COLO668 (cell line): ENCODE measurements around the gene UNCX.

Experiments used
- DNase-seq: peaks from one replicate; lab custom pipeline; 2025; ENCODE audit not compliant: unreplicated experiment; lab: John Stamatoyannopoulos, UW

The UNCX gene

GRCh38 chr7:1214516-1214915, 18.2 kb upstream of the UNCX start:
- DNase-seq: no peak

- no peak for DNase-seq
Observed at GRCh38 chr7:1218541-1219165, 14.0 kb upstream of the UNCX start.

DNA sequence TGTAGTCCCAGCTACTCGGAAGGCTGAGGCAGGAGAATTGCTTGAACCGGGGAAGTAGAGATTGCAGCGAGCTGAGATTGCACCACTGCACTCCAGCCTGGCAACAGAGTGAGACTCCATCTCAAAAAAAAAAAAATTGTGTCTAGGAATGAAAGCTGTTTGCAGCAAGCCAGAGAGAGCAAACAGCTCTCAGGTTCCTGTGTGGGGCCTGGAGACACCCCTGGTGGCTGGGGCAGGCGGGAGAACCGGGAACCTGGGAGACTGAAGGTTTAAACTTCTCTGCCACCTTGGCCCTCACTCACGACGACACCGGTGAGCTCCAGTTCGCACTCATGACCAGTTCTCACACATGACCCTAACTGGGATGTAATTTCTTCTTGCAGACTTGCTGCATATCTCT, 13.2 kb upstream of the UNCX start:
- no peak for DNase-seq

- DNase-seq: no peak
Observed at GRCh38 chr7:1220000-1220726, 12.5 kb upstream of the UNCX start.

GRCh38 chr7:1220977-1221745, 11.5 kb upstream of the UNCX start:
- DNase-seq: no peak

- DNase-seq: peak; percentile 35
Observed at GRCh38 chr7:1223196-1223981, 9.3 kb upstream of the UNCX start.

- DNase-seq: peak; percentile 26
Observed at GRCh38 chr7:1224086-1224716, 8.5 kb upstream of the UNCX start.

DNA sequence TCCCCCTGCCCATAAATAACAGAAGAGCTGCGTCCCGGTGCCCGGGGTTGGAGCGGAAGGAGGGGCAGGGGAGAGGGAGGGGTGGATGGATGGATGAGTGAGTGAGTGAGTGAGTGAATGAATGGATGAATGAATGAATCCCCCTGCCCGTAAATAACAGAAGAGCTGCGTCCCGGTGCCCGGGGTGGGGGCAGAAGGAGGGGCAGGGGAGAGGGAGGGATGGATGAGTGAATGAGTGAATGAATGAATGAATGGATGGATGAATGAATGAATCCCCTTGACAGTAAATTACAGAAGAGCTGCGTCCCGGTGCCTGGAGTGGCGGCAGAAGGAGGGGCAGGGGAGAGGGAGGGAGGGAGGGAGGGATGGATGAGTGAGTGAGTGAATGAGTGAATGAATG, 7.6 kb upstream of the UNCX start:
- DNase-seq: no peak

- peak; percentile 47 for DNase-seq
Observed at GRCh38 chr7:1225441-1226185, 7.1 kb upstream of the UNCX start.

DNA sequence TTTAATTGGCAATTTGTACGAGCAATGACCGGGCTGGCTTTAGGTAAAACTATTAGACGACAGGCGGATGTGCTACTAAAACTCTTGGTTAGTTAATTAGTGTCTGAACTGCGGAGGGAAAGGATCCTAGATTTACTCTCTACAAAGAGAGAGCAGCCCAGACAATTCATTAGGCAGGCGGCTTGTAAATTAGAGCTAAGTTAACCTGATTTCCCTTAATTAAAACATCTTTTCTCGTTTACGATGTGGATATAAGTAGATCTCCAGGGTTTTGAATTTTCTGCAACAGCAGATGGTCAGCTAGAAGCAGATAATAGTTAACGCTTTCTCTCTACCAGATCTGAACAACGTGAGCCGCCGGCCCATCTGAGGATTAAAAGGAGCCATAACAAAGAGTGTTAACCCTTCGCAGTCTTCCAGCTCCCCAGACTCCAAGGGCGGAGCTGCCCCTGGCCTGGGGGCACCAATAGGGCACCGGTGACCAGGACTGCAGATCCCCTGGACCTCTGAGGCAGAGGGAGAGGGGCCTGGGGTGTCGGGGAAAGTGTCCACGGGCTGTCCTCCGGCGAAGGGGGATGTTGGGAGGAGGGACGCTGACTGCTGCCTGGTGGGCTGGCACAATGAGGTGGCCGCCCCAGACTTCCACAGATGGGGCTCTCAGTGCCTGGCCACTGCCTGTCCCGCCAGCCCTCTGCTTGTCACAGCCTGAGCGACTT, 6.3 kb upstream of the UNCX start:
- DNase-seq: no peak

DNA sequence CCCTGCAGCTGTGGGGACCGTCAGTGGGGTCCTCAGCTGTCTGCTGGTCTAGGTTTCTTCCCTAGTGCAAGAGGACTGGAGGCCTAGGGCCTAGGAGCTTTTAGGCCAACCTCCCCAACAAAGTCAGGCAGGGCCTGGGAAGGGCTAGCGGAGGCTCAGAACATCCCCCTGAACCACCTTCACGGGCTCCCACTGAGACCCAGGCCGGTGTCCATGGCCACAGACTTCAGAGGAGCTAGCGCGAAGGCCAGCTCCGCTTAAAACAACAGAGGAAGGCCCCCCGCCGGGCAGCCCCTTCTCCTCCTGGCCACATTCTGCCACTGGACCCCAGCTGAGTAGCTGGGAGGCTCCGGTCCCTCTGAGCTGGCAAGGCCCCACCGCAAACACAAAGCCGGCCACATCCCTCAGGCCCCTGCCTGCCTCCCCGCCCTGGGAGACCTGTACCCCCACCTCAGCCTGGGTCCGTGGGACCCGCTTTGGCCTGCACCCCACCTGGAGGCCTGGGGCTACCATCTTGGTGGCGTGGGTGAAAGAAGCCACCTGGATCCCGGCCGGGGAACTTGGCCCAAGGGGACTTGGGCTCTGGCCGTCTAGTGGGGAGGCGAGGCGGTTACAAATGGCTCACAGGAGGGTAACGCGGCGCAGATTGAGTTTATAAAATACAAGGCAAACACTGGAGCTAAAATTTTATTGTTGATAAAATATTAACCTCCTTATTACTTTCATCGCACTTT, 5.4 kb upstream of the UNCX start:
- DNase-seq: no peak

DNA sequence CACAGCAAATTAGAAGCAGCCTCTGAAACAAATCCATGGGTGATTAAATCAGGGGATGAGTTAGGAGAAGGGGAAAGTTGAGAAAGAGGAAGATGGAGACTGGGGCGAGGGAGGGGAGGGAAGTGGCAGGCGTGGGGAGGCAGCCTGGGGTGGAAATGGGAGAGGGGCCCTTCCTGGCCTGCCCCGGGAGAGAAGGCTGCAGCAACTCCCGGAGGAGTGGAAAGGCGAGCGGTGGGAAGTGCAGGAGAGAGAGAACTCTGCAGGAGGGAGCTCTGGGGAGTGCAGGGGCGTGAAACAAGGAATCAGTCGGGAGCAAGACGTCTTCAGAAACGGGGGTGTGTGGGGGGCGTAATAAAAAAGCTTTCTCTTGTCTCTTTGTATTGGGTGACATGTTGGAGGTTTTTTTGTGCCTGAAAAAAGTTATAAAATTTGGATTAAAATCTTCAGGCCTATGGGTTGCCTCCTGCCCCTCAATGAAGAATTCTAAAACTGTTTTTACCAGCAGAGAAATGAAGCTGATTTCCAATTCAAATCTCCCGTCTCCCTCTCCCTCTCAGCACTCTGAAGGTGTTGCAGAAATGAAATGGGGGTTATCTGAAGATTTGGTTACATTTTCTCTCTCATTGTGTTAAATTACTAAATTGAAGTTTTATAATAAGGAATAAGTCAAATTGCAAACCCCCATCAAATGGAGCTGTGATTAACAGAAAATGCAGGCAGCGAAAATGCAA, 4.7 kb upstream of the UNCX start:
- no peak for DNase-seq

DNA sequence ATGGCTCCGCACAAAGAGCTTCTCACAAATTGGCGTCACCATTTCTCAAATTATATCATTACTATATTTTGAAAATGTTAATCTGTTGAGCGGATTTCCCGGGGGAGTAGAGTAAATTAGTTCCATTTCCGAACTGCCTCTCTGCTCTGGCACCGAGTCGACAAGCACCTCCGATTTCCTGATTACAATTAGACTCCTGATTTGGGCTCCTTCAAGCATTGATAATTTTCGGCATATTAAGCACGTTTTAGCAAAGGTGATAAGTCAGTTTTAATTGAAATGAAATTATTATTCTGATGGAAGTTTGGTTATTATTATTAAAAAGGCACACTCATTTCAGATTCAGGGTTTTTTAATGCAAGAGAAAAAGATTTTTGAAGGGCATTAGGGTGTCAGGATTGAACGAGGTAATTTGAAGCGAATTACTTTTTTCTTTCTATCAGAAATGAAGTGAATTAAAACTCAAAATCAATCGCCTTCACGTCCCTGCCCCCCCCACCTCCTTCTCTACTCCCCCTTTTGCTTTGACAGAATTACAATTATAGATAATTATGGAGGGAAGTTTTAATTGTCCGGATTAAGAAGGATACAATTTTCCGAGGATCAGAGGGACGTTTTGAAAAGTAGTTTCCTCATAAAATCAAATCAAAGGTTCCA, 4.0 kb upstream of the UNCX start:
- no peak for DNase-seq

GRCh38 chr7:1229202-1229947, 3.3 kb upstream of the UNCX start:
- no peak for DNase-seq

DNA sequence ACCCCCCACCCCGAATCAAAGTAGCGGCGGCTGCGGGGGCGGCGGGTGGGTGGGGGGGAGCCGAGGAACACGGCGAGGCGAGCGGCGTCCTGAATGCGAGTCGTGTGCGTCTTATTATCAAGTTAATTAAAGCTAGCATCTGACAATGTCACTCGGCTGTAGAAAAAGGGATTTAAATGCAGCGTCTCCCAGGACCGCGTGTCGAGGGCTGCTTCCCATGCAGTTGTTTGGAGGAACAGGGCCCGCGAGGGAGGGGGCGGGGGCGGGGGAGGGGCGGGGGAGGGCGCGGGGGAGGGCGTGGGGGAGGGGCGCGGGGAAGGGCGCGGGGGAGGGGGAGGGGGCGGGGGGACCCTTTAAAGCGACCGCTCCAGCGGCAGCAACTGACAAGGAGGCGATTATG, 2.7 kb upstream of the UNCX start:
- no peak for DNase-seq

DNA sequence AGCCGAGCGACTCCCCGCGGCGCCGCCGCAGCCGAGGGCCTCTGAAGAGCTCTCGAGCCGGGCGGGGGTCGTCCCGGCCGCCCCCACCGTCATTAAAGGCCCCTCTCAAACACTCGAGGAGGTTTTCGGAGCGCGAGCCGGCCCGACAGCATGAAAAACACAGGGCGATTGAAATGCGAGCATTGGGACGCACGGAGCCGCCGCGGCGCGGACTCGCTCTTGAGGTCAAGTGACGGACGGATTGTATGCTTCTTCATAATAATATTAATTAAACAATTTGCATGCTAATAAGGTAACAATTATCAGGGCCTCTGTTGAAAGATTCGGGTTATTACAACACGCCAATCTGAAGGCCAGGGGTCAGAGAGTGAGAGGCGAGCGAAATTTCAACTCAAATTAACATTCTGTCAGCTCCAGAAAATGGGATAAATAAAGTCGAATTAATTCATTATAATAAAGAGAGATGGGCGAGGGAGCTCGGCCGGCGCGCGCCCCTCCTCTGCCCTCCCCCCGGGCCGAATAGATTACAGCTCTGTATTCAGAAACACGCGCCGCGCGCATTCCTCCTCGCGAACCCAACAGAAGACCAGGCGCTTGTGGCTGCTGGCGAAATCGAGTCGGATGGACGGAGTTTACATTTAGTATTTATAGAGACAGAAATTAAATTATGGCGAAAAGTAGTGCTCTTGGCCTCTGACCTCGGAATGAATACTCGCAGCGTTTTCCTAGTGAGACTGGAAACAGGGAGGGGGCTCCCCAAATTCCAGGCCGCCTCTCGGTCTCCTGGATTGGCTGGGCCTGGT, 2.1 kb upstream of the UNCX start:
- DNase-seq: no peak
